Measurements from ENCODE around the gene WNT7A. TPM values are rescaled to one million over a fixed set of nuclear protein-coding genes. Genes with fewer than 3 reads are reported as not detected.
A peak's percentile ranks its signal among the peaks of the same experiment; 100 is the strongest.

The WNT7A gene
- total RNA-seq, 4 donors from 2014 or later: not detected

DNA sequence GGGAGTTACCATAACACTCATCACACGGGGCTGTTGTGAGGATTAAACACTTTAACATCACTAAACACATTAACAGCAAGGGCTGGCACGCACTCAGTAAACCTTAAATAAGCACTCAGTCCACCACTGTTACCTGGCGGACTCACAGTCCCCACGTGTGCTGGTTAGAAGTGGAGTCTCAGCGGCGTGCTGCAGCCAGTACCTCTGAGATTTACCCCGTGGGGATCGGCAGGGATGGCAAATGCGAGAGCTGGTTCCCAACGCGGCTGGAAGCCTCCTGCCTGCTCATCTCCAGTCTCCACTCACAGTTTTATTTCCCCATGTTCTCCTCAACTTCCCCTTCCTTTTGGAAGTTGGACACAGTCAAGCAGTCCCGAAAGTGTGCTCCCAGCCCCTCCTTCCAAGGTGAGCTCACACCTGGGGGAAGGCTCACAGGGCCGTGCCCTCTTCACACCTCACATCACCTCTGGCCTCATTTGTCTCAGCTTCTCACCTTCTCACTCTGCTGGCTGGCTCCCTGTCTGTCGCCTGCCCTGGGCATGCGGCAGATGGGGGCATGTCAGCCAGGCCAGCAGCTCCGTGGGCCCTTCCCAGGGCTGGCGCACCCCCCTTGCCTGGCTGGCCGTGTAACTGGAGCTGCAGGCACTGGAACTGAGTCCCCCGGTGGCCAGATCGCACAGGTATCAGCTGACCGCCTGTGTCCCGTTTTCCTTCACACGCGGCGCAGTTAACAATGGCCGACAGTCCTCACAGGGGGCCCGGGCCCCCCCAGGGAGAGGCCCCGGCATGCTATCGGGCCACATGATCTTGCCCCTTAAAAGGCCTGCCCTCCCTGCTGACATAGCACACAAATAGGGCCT, 87.1 kb downstream of the WNT7A start:
- H3K36me3 ChIP-seq: no peaks in the 10 kb centered on the region
- no peak overlapping the region for H3K4me3 ChIP-seq
- no peak overlapping the region for H3K27ac ChIP-seq
- H3K4me1 ChIP-seq: no peaks in the 10 kb centered on the region
- no peaks in the 10 kb centered on the region for H3K27me3 ChIP-seq
- no peak for TF ChIP-seq POLR2A (IDR thresholded peaks at IDR 0.05)
- DNase-seq: peak in 1 of 3 donors; percentile 21
- H3K9me3 ChIP-seq: no peaks in the 10 kb centered on the region

DNA sequence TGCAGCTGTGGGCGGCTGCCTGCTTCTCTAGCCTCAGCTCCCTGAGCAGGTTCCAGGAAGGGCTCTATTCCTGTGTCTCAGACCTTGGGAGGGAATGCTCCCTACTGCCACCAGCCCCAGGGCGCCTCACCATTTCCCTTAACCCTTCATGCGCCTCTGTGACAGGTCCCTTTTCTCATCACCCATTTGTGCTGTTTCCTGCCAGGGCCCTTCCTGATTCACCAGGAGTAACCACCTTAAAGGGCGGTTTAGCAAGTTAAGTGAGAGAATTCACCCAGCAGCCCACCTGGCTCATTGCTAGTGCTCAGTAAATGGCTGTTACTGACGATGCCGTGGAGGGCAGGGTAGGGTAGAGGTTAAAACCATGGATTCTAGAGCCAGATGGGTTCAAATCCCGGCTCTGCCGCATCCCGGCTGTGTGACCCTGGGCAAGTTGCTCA, 87.8 kb downstream of the WNT7A start:
- no peak for DNase-seq
- H3K27me3 ChIP-seq: no peaks in the 10 kb centered on the region
- no peaks in the 10 kb centered on the region for H3K9me3 ChIP-seq
- H3K36me3 ChIP-seq: no peaks in the 10 kb centered on the region
- no peaks in the 10 kb centered on the region for H3K4me1 ChIP-seq
- H3K4me3 ChIP-seq: no peak overlapping the region
- TF ChIP-seq, protein P1, sequence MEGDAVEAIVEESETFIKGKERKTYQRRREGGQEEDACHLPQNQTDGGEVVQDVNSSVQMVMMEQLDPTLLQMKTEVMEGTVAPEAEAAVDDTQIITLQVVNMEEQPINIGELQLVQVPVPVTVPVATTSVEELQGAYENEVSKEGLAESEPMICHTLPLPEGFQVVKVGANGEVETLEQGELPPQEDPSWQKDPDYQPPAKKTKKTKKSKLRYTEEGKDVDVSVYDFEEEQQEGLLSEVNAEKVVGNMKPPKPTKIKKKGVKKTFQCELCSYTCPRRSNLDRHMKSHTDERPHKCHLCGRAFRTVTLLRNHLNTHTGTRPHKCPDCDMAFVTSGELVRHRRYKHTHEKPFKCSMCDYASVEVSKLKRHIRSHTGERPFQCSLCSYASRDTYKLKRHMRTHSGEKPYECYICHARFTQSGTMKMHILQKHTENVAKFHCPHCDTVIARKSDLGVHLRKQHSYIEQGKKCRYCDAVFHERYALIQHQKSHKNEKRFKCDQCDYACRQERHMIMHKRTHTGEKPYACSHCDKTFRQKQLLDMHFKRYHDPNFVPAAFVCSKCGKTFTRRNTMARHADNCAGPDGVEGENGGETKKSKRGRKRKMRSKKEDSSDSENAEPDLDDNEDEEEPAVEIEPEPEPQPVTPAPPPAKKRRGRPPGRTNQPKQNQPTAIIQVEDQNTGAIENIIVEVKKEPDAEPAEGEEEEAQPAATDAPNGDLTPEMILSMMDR (IDR thresholded peaks at IDR 0.05): no peak
- no peak for TF ChIP-seq POLR2A (IDR thresholded peaks at IDR 0.05)
- no peak overlapping the region for H3K27ac ChIP-seq

DNA sequence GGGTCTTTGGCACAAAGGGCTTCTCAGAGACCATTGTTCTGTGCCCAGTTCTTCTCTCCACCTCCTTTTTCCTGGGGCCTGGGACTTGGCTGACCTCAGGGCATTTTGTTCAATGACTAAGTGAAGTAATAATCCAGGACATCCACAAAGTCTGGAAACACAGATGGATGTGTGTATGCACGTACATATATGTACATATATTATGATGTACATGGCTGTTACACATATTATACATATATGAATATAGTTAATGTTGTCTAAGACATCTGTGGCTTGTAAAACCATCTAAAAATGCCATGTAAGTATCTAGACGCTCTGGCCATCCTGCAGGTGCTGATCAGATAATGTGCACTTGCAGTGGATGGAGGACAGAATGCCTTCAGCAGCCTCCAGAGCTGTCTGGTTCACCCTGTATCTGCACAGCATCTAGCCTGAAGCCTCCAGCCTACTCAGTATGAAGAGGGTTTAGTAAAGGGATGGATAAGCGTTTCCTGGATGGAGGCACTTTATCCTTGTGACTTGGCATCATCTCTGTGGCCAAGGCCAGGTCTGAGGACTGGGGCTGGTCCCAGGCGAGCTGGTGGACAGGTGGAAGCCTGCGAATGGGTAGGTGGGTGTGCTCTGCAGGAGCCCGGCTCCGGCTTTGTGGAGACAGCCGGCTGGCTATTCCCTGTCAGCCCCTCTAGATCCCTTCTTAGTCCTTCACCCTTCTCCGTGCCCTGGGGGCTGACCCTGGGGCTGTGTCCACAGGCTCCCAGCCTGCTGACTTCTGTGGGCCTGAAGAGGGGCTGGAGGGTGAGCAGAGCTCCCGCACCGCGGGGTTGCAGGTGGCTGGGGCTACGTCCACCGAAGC, 88.4 kb downstream of the WNT7A start:
- Histone ChIP-seq H3K4me3 (no peak overlapping the region), H3K36me3 (no peaks in the 10 kb centered on the region), H3K27me3 (no peaks in the 10 kb centered on the region), H3K4me1 (no peaks in the 10 kb centered on the region), H3K9me3 (no peaks in the 10 kb centered on the region), H3K27ac (no peak overlapping the region)
- TF ChIP-seq, protein P1 (IDR thresholded peaks at IDR 0.05): no peak
- TF ChIP-seq POLR2A (IDR thresholded peaks at IDR 0.05): no peak
- no peak for DNase-seq

DNA sequence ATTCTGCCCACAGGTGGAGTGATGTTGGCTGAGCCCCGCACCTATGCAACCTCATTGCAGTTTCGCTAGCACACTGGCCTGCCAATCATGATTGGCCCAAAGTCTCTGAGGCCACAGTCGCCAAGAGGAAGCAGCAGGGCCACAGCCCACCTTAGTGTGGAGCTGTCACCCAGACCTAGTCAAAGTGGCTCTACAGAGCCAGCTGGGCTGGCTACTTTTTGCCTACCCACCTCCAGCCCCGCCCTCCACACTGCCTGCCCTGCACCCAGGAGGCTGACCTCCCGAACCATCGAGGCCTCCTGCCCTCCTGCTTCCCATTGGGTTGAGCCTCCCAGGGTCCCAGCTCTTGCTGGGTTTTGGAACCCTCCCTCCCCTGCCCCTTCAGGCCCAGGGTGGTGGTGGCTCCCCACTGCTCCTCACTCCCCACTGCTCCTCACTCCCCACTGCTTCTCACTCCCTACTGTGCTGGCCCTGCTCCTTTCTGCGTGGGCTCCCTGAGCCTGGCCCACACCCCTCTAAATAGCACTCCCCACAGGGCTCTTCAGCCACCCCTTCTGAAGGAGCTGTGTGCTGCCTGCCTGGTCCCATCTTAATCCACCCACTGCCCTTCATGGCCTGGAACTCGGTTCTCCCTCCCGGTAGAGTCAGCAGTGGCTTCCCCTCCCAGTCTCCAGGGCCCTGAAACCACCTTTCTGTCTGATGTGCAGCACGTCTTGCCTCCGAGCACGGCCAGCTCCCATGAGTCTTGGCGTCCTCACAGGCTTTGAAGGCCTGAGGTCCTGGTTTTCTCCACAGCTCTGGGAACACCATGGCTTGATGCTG, 89.3 kb downstream of the WNT7A start:
- Histone ChIP-seq H3K36me3 (no peaks in the 10 kb centered on the region), H3K27me3 (no peaks in the 10 kb centered on the region), H3K4me3 (no peak overlapping the region), H3K9me3 (no peaks in the 10 kb centered on the region), H3K27ac (no peak overlapping the region), H3K4me1 (no peaks in the 10 kb centered on the region)
- TF ChIP-seq, protein P1 (IDR thresholded peaks at IDR 0.05): no peak
- no peak for TF ChIP-seq POLR2A (IDR thresholded peaks at IDR 0.05)
- DNase-seq: peak in 1 of 3 donors; percentile 25

DNA sequence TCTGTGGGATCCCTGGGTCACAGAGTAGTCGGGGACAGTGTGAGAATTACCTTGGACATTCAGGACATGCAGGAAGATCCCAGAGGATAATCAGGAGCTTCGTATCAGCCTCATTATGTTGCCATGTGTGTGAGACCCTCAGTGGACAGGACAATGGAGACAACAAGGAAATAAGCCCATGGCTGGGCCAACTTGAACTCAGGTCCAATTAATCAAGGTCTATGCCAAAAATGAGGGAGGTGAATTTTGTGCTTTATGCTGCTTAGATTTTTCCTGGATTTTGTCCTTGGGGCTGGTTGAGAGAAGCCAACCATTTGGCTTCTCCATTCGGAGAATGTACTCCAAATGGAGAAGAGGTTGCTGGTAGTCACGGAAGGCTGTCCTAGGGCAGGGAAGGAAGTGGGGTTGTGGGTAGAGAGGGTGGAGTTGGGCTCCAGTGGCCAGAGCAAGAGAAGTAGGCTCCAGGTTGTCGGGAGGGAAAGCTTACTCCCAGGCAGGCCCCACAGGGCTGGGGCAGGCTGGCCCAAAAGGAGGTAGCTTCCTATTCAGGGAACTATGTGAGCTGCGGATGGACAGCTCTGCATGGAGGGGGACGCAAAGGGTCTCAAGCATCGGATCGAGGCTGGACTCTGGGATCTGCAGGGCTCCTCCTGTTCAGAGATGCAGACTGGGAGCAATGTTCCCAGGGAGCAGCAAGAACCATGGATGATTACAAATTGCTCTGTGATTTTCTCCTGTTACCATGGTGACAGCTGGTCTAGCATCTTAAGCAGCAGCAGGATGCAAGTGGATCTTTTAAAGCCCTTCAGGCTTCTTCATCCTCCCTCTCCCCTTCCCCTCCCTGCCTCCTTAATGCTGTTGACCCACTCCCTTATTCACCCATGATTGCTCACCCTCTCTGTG, 91.1 kb downstream of the WNT7A start:
- no peaks in the 10 kb centered on the region for H3K27me3 ChIP-seq
- no peak for TF ChIP-seq POLR2A (IDR thresholded peaks at IDR 0.05)
- TF ChIP-seq, protein P1 (IDR thresholded peaks at IDR 0.05): no peak

More for the DNA sequence above, 91.1 kb downstream of the WNT7A start:
- no peak overlapping the region for H3K27ac ChIP-seq
- H3K4me1 ChIP-seq: no peaks in the 10 kb centered on the region
- H3K4me3 ChIP-seq: no peak overlapping the region
- H3K9me3 ChIP-seq: no peaks in the 10 kb centered on the region
- H3K36me3 ChIP-seq: no peaks in the 10 kb centered on the region
- no peak for DNase-seq
